K562 (cell line): Measurements from ENCODE around the gene HLCS. TPM values are rescaled to one million over a fixed set of nuclear protein-coding genes. Genes with fewer than 3 reads are reported as not detected.

ENCODE experiments used
- CHAMP1 ChIP-seq: fragments of 450-650 bp; IDR thresholded peaks from 2 replicates; pipeline ENCODE4 v1.6.1; 2016; ENCODE audit warnings: mild to moderate bottlenecking
- DEAF1 ChIP-seq: fragments of 450-650 bp; formaldehyde crosslinking; IDR thresholded peaks from 2 replicates; pipeline ENCODE4 v1.4.0; 2020; ENCODE audit warnings: mild to moderate bottlenecking, moderate library complexity
- GABPB2 ChIP-seq: fragments of 250-450 bp; sonication (Bioruptor Pico); conservative IDR thresholded peaks from 2 replicates; pipeline ENCODE4 v1.5.1; 2021; ENCODE audit warnings: mild to moderate bottlenecking
- HDAC1 ChIP-seq, 2 experiments: fragments of 450-650 bp; IDR thresholded peaks; 2 replicates each; pipeline ENCODE4 v1.6.1; 2016 to 2017; ENCODE audit warnings: inconsistent platforms in 1 of 2, mild to moderate bottlenecking in 1 of 2, moderate library complexity in 1 of 2
- MLLT1 ChIP-seq, 2 experiments: fragments of 450-650 bp; IDR thresholded peaks; 2 replicates each; pipeline ENCODE4 v1.6.1; 2016
- MTA3 ChIP-seq: fragments of 450-650 bp; formaldehyde crosslinking; IDR thresholded peaks from 2 replicates; pipeline ENCODE4 v1.6.1; 2017; ENCODE audit warnings: mild to moderate bottlenecking, borderline replicate concordance
- NFYB ChIP-seq: IDR thresholded peaks from 2 replicates; pipeline ENCODE4 v1.6.1; 2011; ENCODE audit warnings: mild to moderate bottlenecking, moderate library complexity; ENCODE audit not compliant: insufficient read length; ENCODE audit errors: extremely low read depth
- NR2F6 ChIP-seq: fragments of 450-650 bp; formaldehyde crosslinking; IDR thresholded peaks from 2 replicates; pipeline ENCODE4 v1.4.0; 2020; ENCODE audit warnings: mild to moderate bottlenecking
- PRDM10 ChIP-seq: fragments of 450-650 bp; IDR thresholded peaks from 2 replicates; pipeline ENCODE4 v1.6.1; 2018; ENCODE audit not compliant: partially characterized antibody
- RBBP5 ChIP-seq: fragments of 200-600 bp; sonication (generic); IDR thresholded peaks from 2 replicates; pipeline ENCODE4 v1.6.1; 2012; ENCODE audit warnings: borderline replicate concordance, mild to moderate bottlenecking, low read length, control low read depth, inconsistent platforms; ENCODE audit not compliant: insufficient read depth, poor library complexity, severe bottlenecking
- RCOR1 ChIP-seq, 2 experiments: IDR thresholded peaks; 2 replicates each; pipeline ENCODE4 v1.6.1; 2012; ENCODE audit warnings: low read depth in 2 of 2, low read length in 2 of 2, borderline replicate concordance in 1 of 2, improper control_type of control experiment in 1 of 2
- SMARCB1 ChIP-seq: IDR thresholded peaks from 2 replicates; pipeline ENCODE4 v1.6.1; 2011; ENCODE audit warnings: improper control_type of control experiment, low read depth; ENCODE audit not compliant: insufficient read length
- SMARCE1 ChIP-seq: fragments of 450-650 bp; IDR thresholded peaks from 2 replicates; pipeline ENCODE4 v1.7.1; 2016; ENCODE audit warnings: mild to moderate bottlenecking
- TRIM28 ChIP-seq: fragments of 450-650 bp; IDR thresholded peaks from 2 replicates; pipeline ENCODE4 v1.6.1; 2017
- ZBTB26 ChIP-seq: fragments of 450-650 bp; formaldehyde crosslinking; IDR thresholded peaks from 2 replicates; pipeline ENCODE4 v1.4.0; 2022; ENCODE audit warnings: missing genetic modification characterization
- ZFP36 ChIP-seq: fragments of 150-350 bp; IDR thresholded peaks from 2 replicates; pipeline ENCODE4 v1.6.1; 2018; ENCODE audit warnings: low read length, low read depth; ENCODE audit not compliant: partially characterized antibody
- ZNF785 ChIP-seq: fragments of 250-450 bp; sonication (Bioruptor Pico); IDR thresholded peaks from 2 replicates; pipeline ENCODE4 v1.4.0; 2020; ENCODE audit warnings: mild to moderate bottlenecking
- polyA plus RNA-seq, 8 experiments: library from polyadenylated mRNA; depleted of rRNA in 4 of 8; stranded (reverse) in 5 of 8; unstranded in 3 of 8; fragments of >200 nt; fragmentation: Nextera tagmentation in 2 of 8; fragmentation: Illumina TruSeq in 1 of 8; extraction: Ambion mirVana in 2 of 8; extraction: Trizol in 1 of 8; gene quantifications; 2 replicates each; pipeline versions ENCODE4 v1.2.1 to v1.2.3, GENCODE V29; 2011 to 2014; ENCODE audit warnings: inconsistent platforms in 1 of 8, missing spikeins in 1 of 8
- total RNA-seq, 7 experiments: library from RNA; depleted of rRNA in 6 of 7; stranded (reverse); fragments of >200 nt in 6 of 7; fragmentation: Illumina TruSeq in 2 of 7; extraction: Trizol in 2 of 7; gene quantifications; 2 replicates each; pipeline versions ENCODE4 v1.2.1 to v1.2.3, GENCODE V29; 2011 to 2021; ENCODE audit warnings: low replicate concordance in 1 of 7

Gene HLCS
- total and polyA plus RNA-seq, 9 of the 15 experiments (the other 6 are each of a cell fraction or from before 2014, with no cell fraction given), result 3.0 to 21.5 (median 17.1) TPM

GRCh38 chr21:37009740-37010341, 43.4 kb upstream of the HLCS start (continued):
- peak; percentile 6 for TF ChIP-seq PRDM10
- TF ChIP-seq ZNF785 (CRISPR knock-in tag), result no peak
- TF ChIP-seq MTA3, result peak; percentile 62; the same call in 1 of the 2 replicates
- 0 out of 2 replicates have a peak, but pooled peaks have one; percentile 28 for TF ChIP-seq TRIM28
- no peak for TF ChIP-seq CHAMP1
- TF ChIP-seq DEAF1 (CRISPR knock-in tag), result peak; percentile 51; the same call in 1 of the 2 replicates
- TF ChIP-seq RCOR1 (IDR thresholded peaks at IDR 0.05; ENCODE audit: borderline replicate concordance in 1 of 2, low read depth in 2 of 2, low read length in 2 of 2), result peak in 1 of 2 experiments; percentile 76; a peak in 2 of 4 replicates
- TF ChIP-seq NFYB, result peak; percentile 28
- 0 out of 4 replicates have a peak, but pooled peaks of 1 of the 2 experiments have one; percentile 4 for TF ChIP-seq MLLT1 (IDR thresholded peaks at IDR 0.05)
- peak; percentile 22 for TF ChIP-seq ZFP36
- TF ChIP-seq GABPB2 (CRISPR knock-in tag), result no peak
- TF ChIP-seq SMARCB1, result peak; percentile 64
- 0 out of 2 replicates have a peak, but pooled peaks have one; percentile 17 for TF ChIP-seq ZBTB26
- TF ChIP-seq NR2F6 (CRISPR knock-in tag), result no peak
- TF ChIP-seq HDAC1 (IDR thresholded peaks at IDR 0.05), result no peak
- peak; percentile 73 for TF ChIP-seq RBBP5
- peak; percentile 82; the same call in 1 of the 2 replicates for TF ChIP-seq SMARCE1
